Skeletal muscle satellite cell (primary cell): Measurements from ENCODE around the gene FIS1.
"Not testable (repeated sequence)": the region's sequence is repeated elsewhere in the genome, so short reads cannot be mapped to it uniquely, and the experiment has no call there.

ENCODE experiments used
- H3K27me3 ChIP-seq: 2 replicates; pipeline ENCODE4 v1.7.0; 2013; ENCODE audit warnings: low read length; ENCODE audit not compliant: control insufficient read depth, insufficient read depth
- H3K36me3 ChIP-seq: 2 replicates; pipeline ENCODE4 v1.7.0; 2013; ENCODE audit warnings: mild to moderate bottlenecking, control low read depth, low read length; ENCODE audit not compliant: insufficient read depth
- H3K4me1 ChIP-seq: 2 replicates; pipeline ENCODE4 v1.7.0; 2013; ENCODE audit warnings: low read length; ENCODE audit not compliant: control insufficient read depth, insufficient read depth
- H3K4me2 ChIP-seq: 2 replicates; pipeline ENCODE4 v1.7.0; 2013; ENCODE audit warnings: mild to moderate bottlenecking, low read length
- H3K4me3 ChIP-seq: 2 replicates; pipeline ENCODE4 v1.7.0; 2013; ENCODE audit warnings: low read length
- H3K9ac ChIP-seq: 2 replicates; pipeline ENCODE4 v1.7.0; 2013; ENCODE audit warnings: mild to moderate bottlenecking, low read depth, low read length, moderate library complexity
- H3K9me3 ChIP-seq: replicated peaks from 2 replicates; pipeline ENCODE4 v1.7.0; 2013; ENCODE audit warnings: mild to moderate bottlenecking, control low read depth, low read length

Gene FIS1

GRCh38 chr7:101280912-101281311 is 36.0 kb upstream of the FIS1 start:
- not testable (repeated sequence) for H3K36me3 ChIP-seq, H3K9me3 ChIP-seq, H3K4me1 ChIP-seq, H3K9ac ChIP-seq, H3K4me3 ChIP-seq, H3K4me2 ChIP-seq
- peaks cover 27% of the 10 kb centered on the region for H3K27me3 ChIP-seq

- no peak overlapping the region for H3K4me3 ChIP-seq
- no peak overlapping the region for H3K9ac ChIP-seq
- no peak overlapping the region for H3K4me2 ChIP-seq
- H3K4me1 ChIP-seq, result peaks cover 3% of the 10 kb centered on the region
- H3K9me3 ChIP-seq, result no peaks in the 10 kb centered on the region
- no peaks in the 10 kb centered on the region for H3K36me3 ChIP-seq
- H3K27me3 ChIP-seq, result peaks cover 39% of the 10 kb centered on the region
Measured at GRCh38 chr7:101278461-101279292, 33.8 kb upstream of the FIS1 start.

- no peaks in the 10 kb centered on the region for H3K9me3 ChIP-seq
- no peak overlapping the region for H3K9ac ChIP-seq
- H3K4me3 ChIP-seq, result no peak overlapping the region
- no peaks in the 10 kb centered on the region for H3K4me1 ChIP-seq
- peaks cover 53% of the 10 kb centered on the region for H3K27me3 ChIP-seq
- H3K4me2 ChIP-seq, result no peak overlapping the region
- H3K36me3 ChIP-seq, result no peaks in the 10 kb centered on the region
Measured at GRCh38 chr7:101277155-101277554, 32.3 kb upstream of the FIS1 start.

GRCh38 chr7:101273206-101273605 is 28.3 kb upstream of the FIS1 start:
- H3K4me1 ChIP-seq, result no peaks in the 10 kb centered on the region
- peaks cover 52% of the 10 kb centered on the region for H3K27me3 ChIP-seq
- no peaks in the 10 kb centered on the region for H3K36me3 ChIP-seq
- no peak overlapping the region for H3K9ac ChIP-seq
- H3K4me2 ChIP-seq, result no peak overlapping the region
- no peak overlapping the region for H3K4me3 ChIP-seq
- H3K9me3 ChIP-seq, result no peaks in the 10 kb centered on the region

GRCh38 chr7:101271021-101271420 is 26.1 kb upstream of the FIS1 start:
- Histone ChIP-seq H3K27me3 (peaks cover 35% of the 10 kb centered on the region), H3K9ac (no peak overlapping the region), H3K4me2 (no peak overlapping the region), H3K4me1 (no peaks in the 10 kb centered on the region), H3K36me3 (no peaks in the 10 kb centered on the region), H3K4me3 (no peak overlapping the region), H3K9me3 (no peaks in the 10 kb centered on the region)

- Histone ChIP-seq H3K27me3 (peaks cover 25% of the 10 kb centered on the region), H3K9me3 (no peaks in the 10 kb centered on the region), H3K4me3 (no peak overlapping the region), H3K9ac (no peak overlapping the region), H3K4me1 (no peaks in the 10 kb centered on the region), H3K36me3 (no peaks in the 10 kb centered on the region), H3K4me2 (no peak overlapping the region)
Measured at GRCh38 chr7:101269664-101270063, 24.8 kb upstream of the FIS1 start.

GRCh38 chr7:101265622-101266516 is 21.0 kb upstream of the FIS1 start:
- peaks cover 4% of the 10 kb centered on the region for H3K4me1 ChIP-seq
- H3K4me2 ChIP-seq, result no peak overlapping the region
- no peak overlapping the region for H3K9ac ChIP-seq
- no peak overlapping the region for H3K4me3 ChIP-seq
- peaks cover 7% of the 10 kb centered on the region for H3K27me3 ChIP-seq
- H3K9me3 ChIP-seq, result no peaks in the 10 kb centered on the region
- no peaks in the 10 kb centered on the region for H3K36me3 ChIP-seq

GRCh38 chr7:101264102-101264706 is 19.3 kb upstream of the FIS1 start:
- not testable (repeated sequence) for H3K4me1 ChIP-seq, H3K36me3 ChIP-seq, H3K9me3 ChIP-seq, H3K4me2 ChIP-seq, H3K4me3 ChIP-seq, H3K27me3 ChIP-seq, H3K9ac ChIP-seq

- Histone ChIP-seq H3K36me3 (no peaks in the 10 kb centered on the region), H3K9ac (no peak overlapping the region), H3K27me3 (peaks cover 27% of the 10 kb centered on the region), H3K9me3 (no peaks in the 10 kb centered on the region), H3K4me2 (no peak overlapping the region), H3K4me1 (no peaks in the 10 kb centered on the region), H3K4me3 (no peak overlapping the region)
Measured at GRCh38 chr7:101258243-101258731, 13.4 kb upstream of the FIS1 start.

GRCh38 chr7:101255796-101256195 is 10.9 kb upstream of the FIS1 start:
- Histone ChIP-seq H3K27me3 (peaks cover 21% of the 10 kb centered on the region), H3K36me3 (no peaks in the 10 kb centered on the region), H3K4me3 (no peak overlapping the region), H3K4me1 (peaks cover 5% of the 10 kb centered on the region), H3K4me2 (no peak overlapping the region), H3K9me3 (no peaks in the 10 kb centered on the region), H3K9ac (no peak overlapping the region)

GRCh38 chr7:101253199-101253598 is 8.3 kb upstream of the FIS1 start:
- H3K9ac ChIP-seq, H3K4me3 ChIP-seq: not testable (repeated sequence)

More at GRCh38 chr7:101253199-101253598, 8.3 kb upstream of the FIS1 start:
- Histone ChIP-seq H3K4me1 (peaks cover 11% of the 10 kb centered on the region), H3K27me3 (peaks cover 18% of the 10 kb centered on the region)
- not testable (repeated sequence) for H3K36me3 ChIP-seq, H3K4me2 ChIP-seq, H3K9me3 ChIP-seq
